Parathyroid adenoma (tissue), 2 donors: ENCODE results near the gene ADGB.
"Not testable (repeated sequence)": the region's sequence is repeated elsewhere in the genome, so short reads cannot be mapped to it uniquely, and the experiment has no call there.

Experiments used
- H2AFZ ChIP-seq: fragments of 300-600 bp; sonication (generic); one replicate; pipeline ENCODE4 v1.7.0; 2017; ENCODE audit warnings: antibody characterized with exemption, mild to moderate bottlenecking
- H3K27ac ChIP-seq: fragments of 300-600 bp; sonication (generic); one replicate; pipeline ENCODE4 v1.7.0; 2017
- H3K27me3 ChIP-seq: fragments of 300-600 bp; sonication (generic); one replicate; pipeline ENCODE4 v1.7.0; 2017; ENCODE audit warnings: low read length; ENCODE audit not compliant: control insufficient read depth, insufficient read depth
- H3K36me3 ChIP-seq: fragments of 300-600 bp; sonication (generic); one replicate; pipeline ENCODE4 v1.7.0; 2017; ENCODE audit warnings: low read length; ENCODE audit not compliant: control insufficient read depth, insufficient read depth
- H3K4me1 ChIP-seq: fragments of 300-600 bp; sonication (generic); one replicate; pipeline ENCODE4 v1.7.0; 2017; ENCODE audit warnings: control low read depth
- H3K4me2 ChIP-seq: fragments of 300-600 bp; sonication (generic); one replicate; pipeline ENCODE4 v1.7.0; 2017; ENCODE audit warnings: low read length
- H3K4me3 ChIP-seq: fragments of 300-600 bp; sonication (generic); one replicate; pipeline ENCODE4 v1.7.0; 2017; ENCODE audit warnings: low read depth, low read length
- H3K79me2 ChIP-seq: fragments of 300-600 bp; sonication (generic); one replicate; pipeline ENCODE4 v1.7.0; 2017; ENCODE audit warnings: control low read depth
- H3K9ac ChIP-seq: fragments of 300-600 bp; sonication (generic); one replicate; pipeline ENCODE4 v1.7.0; 2017; ENCODE audit warnings: mild to moderate bottlenecking
- H3K9me3 ChIP-seq: fragments of 300-600 bp; sonication (generic); one replicate; pipeline ENCODE4 v1.7.0; 2017; ENCODE audit warnings: low read length; ENCODE audit not compliant: control insufficient read depth
- TF ChIP-seq, protein P1 (sequence below): fragments of 300-600 bp; sonication (generic); IDR thresholded peaks from one replicate; pipeline ENCODE4 v1.7.0; 2017; ENCODE audit warnings: antibody characterized with exemption, mild to moderate bottlenecking
- donor health status: primary hyperparathyroidism.

ADGB gene

DNA sequence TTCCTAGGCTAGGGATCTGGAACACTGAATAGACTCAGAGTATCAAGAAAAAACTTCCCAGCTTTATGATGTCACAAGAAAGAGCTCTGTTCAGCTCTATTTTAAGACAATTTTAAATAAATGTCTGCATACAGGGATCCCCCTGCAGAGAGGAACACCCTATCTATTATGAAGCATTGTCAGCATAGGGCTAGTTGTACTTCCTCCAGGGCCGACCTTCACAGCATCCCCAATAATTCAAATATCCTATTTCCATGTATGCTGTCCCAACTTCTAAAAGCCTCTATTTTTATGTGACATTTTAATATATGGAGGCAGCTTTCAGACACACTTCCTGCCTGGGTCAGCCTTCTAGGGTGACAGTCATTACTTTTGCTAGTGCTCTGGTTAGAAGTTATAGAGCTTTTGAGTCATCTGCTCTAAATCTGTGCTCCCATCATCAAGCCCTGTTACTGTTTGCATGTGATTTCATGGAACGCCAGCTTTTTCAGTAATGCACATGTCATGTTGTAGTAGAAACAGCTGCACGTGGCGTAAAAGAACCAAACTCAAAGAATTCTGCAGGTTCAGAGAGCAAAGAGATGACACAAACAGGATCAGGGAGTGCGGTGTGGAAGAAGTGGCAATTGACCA lies 189.2 kb downstream of the ADGB start:
- H3K9ac ChIP-seq: no peak overlapping the region

GRCh38 chr6:146790561-146791091 lies 191.9 kb downstream of the ADGB start:
- no peak overlapping the region for H3K27ac ChIP-seq
- H3K9me3 ChIP-seq: no peaks in the 10 kb centered on the region
- no peaks in the 10 kb centered on the region for H3K36me3 ChIP-seq
- H2AFZ ChIP-seq: no peak overlapping the region
- no peaks in the 10 kb centered on the region for H3K79me2 ChIP-seq
- TF ChIP-seq, protein P1, sequence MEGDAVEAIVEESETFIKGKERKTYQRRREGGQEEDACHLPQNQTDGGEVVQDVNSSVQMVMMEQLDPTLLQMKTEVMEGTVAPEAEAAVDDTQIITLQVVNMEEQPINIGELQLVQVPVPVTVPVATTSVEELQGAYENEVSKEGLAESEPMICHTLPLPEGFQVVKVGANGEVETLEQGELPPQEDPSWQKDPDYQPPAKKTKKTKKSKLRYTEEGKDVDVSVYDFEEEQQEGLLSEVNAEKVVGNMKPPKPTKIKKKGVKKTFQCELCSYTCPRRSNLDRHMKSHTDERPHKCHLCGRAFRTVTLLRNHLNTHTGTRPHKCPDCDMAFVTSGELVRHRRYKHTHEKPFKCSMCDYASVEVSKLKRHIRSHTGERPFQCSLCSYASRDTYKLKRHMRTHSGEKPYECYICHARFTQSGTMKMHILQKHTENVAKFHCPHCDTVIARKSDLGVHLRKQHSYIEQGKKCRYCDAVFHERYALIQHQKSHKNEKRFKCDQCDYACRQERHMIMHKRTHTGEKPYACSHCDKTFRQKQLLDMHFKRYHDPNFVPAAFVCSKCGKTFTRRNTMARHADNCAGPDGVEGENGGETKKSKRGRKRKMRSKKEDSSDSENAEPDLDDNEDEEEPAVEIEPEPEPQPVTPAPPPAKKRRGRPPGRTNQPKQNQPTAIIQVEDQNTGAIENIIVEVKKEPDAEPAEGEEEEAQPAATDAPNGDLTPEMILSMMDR: no peak
- no peaks in the 10 kb centered on the region for H3K27me3 ChIP-seq
- no peak overlapping the region for H3K9ac ChIP-seq
- H3K4me1 ChIP-seq: no peaks in the 10 kb centered on the region
- H3K4me2 ChIP-seq: no peak overlapping the region
- no peak overlapping the region for H3K4me3 ChIP-seq

More for the DNA sequence above, 189.2 kb downstream of the ADGB start:
- Histone ChIP-seq H3K36me3 (no peaks in the 10 kb centered on the region), H3K4me3 (no peak overlapping the region), H3K4me1 (peaks cover 7% of the 10 kb centered on the region), H2AFZ (no peak overlapping the region), H3K4me2 (no peak overlapping the region), H3K9me3 (no peaks in the 10 kb centered on the region), H3K79me2 (no peaks in the 10 kb centered on the region), H3K27ac (no peak overlapping the region), H3K27me3 (no peaks in the 10 kb centered on the region)
- TF ChIP-seq, protein P1: no peak

GRCh38 chr6:146791930-146792329 lies 193.2 kb downstream of the ADGB start:
- H3K27ac ChIP-seq: no peak overlapping the region
- H3K27me3 ChIP-seq: no peaks in the 10 kb centered on the region
- H3K4me2 ChIP-seq: no peak overlapping the region
- no peaks in the 10 kb centered on the region for H3K4me1 ChIP-seq
- H3K9me3 ChIP-seq: no peaks in the 10 kb centered on the region
- no peaks in the 10 kb centered on the region for H3K36me3 ChIP-seq
- no peaks in the 10 kb centered on the region for H3K79me2 ChIP-seq
- H2AFZ ChIP-seq: no peak overlapping the region
- H3K9ac ChIP-seq: no peak overlapping the region
- H3K4me3 ChIP-seq: no peak overlapping the region
- TF ChIP-seq, protein P1: no peak

DNA sequence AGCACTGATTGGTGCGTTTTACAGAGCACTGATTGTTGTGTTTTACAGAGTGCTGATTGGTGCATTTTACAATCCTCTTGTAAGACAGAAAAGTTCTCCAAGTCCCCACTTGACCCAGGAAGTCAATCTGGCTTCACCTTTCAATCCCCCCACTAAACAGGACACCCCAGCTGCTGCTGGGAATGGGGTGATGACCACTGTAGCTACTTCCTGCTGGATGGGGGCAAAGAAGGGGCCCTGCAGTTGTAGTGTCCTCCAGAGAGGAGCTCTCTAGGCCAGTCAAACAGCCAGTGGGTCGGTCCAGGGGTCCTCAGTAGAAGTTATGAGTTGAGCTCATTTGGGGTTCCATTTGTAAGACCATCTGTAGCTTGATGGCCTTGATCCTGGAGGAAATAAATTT lies 194.4 kb downstream of the ADGB start:
- H2AFZ ChIP-seq, H3K4me2 ChIP-seq, H3K79me2 ChIP-seq, H3K27me3 ChIP-seq, H3K9me3 ChIP-seq, H3K4me3 ChIP-seq, H3K27ac ChIP-seq, H3K4me1 ChIP-seq, H3K36me3 ChIP-seq, H3K9ac ChIP-seq: not testable (repeated sequence)

GRCh38 chr6:146795479-146796133 lies 196.8 kb downstream of the ADGB start:
- TF ChIP-seq, protein P1: no peak
- H3K9ac ChIP-seq: no peak overlapping the region
- no peaks in the 10 kb centered on the region for H3K79me2 ChIP-seq
- no peak overlapping the region for H3K4me3 ChIP-seq
- no peaks in the 10 kb centered on the region for H3K9me3 ChIP-seq
- no peak overlapping the region for H3K27ac ChIP-seq
- H3K36me3 ChIP-seq: no peaks in the 10 kb centered on the region
- no peaks in the 10 kb centered on the region for H3K4me1 ChIP-seq
- no peak overlapping the region for H2AFZ ChIP-seq
- no peaks in the 10 kb centered on the region for H3K27me3 ChIP-seq
- no peak overlapping the region for H3K4me2 ChIP-seq

- not testable (repeated sequence) for H3K4me3 ChIP-seq, H3K27me3 ChIP-seq, H3K79me2 ChIP-seq, H3K4me1 ChIP-seq, H3K27ac ChIP-seq, H3K9me3 ChIP-seq, H3K9ac ChIP-seq, H3K4me2 ChIP-seq, H2AFZ ChIP-seq, H3K36me3 ChIP-seq
Observed at GRCh38 chr6:146803167-146803566, 204.4 kb downstream of the ADGB start.
